ENCODE measurements around the gene HCRT.
A peak's percentile ranks its signal among the peaks of the same experiment; 100 is the strongest.
"Not testable (repeated sequence)": the region's sequence is repeated elsewhere in the genome, so short reads cannot be mapped to it uniquely, and the experiment has no call there.

The HCRT gene

GRCh38 chr17:42179335-42179734, 5.9 kb downstream of the HCRT start:
- no peak for DNase-seq

GRCh38 chr17:42178817-42179216, 6.4 kb downstream of the HCRT start:
- no peak for DNase-seq

- DNase-seq = no peak
These were observed 7.6 kb downstream of the HCRT start for GRCh38 chr17:42177684-42178083.

- no peak for DNase-seq
These were observed 11.0 kb downstream of the HCRT start for GRCh38 chr17:42174126-42174783.

GRCh38 chr17:42171831-42172230, 13.4 kb downstream of the HCRT start:
- no peak for DNase-seq

GRCh38 chr17:42169351-42169750, 15.9 kb downstream of the HCRT start:
- DNase-seq = no peak

GRCh38 chr17:42167807-42168206, 17.4 kb downstream of the HCRT start:
- no peak for DNase-seq

- no peak for DNase-seq
These were observed 19.0 kb downstream of the HCRT start for GRCh38 chr17:42166196-42166763.

- DNase-seq = no peak
These were observed 19.5 kb downstream of the HCRT start for GRCh38 chr17:42165751-42166150.

- DNase-seq = no peak
These were observed 21.4 kb downstream of the HCRT start for GRCh38 chr17:42163696-42164407.

- peak; percentile 88 for DNase-seq
These were observed 22.1 kb downstream of the HCRT start for GRCh38 chr17:42163113-42163512.

- no peak for DNase-seq
These were observed 24.7 kb downstream of the HCRT start for GRCh38 chr17:42160531-42160910.

GRCh38 chr17:42159796-42160530, 25.3 kb downstream of the HCRT start:
- DNase-seq = no peak

- no peak for DNase-seq
These were observed 29.6 kb downstream of the HCRT start for GRCh38 chr17:42155614-42156045.

- no peak for DNase-seq
These were observed 31.1 kb downstream of the HCRT start for GRCh38 chr17:42153919-42154742.

- no peak for DNase-seq
These were observed 38.2 kb downstream of the HCRT start for GRCh38 chr17:42146911-42147607.

GRCh38 chr17:42143138-42143537, 42.1 kb downstream of the HCRT start:
- DNase-seq = not testable (repeated sequence)

- DNase-seq = no peak
These were observed 42.8 kb downstream of the HCRT start for GRCh38 chr17:42142371-42142896.

- no peak for DNase-seq
These were observed 43.9 kb downstream of the HCRT start for GRCh38 chr17:42141382-42141781.

GRCh38 chr17:42140690-42141089, 44.6 kb downstream of the HCRT start:
- DNase-seq = not testable (repeated sequence)

- DNase-seq = no peak
These were observed 46.3 kb downstream of the HCRT start for GRCh38 chr17:42138749-42139492.
